HCT116 (cell line): ENCODE data around the gene AACS. TPM values are rescaled to one million over a fixed set of nuclear protein-coding genes. Genes with fewer than 3 reads are reported as not detected.

ENCODE experiments used
- ATAC-seq: fragments of 200-7000 bp; cut with Tn5 transposase; 2 replicates; pipeline ENCODE4 v1.9.1; 2020; ENCODE audit warnings: mild to moderate bottlenecking, moderate library complexity
- BruUV-seq: library from RNA; stranded (reverse); fragments of 400-500 nt; replicated peaks from 2 replicates; lab custom pipeline; 2021; lab: Mats Ljungman, UMichigan
- CTCF ChIA-PET: fragments of 300-600 bp; sonication (Branson Sonifier 250); formaldehyde crosslinking; loops from one replicate; lab custom pipeline; 2021; ENCODE audit warnings: antibody characterized with exemption; lab: Charles Lee
- POLR2A ChIA-PET: fragments of 300-600, 350-600 bp; sonication (Branson Sonifier 250); formaldehyde crosslinking; loops from one replicate; lab custom pipeline; 2021; ENCODE audit warnings: antibody characterized with exemption; lab: Charles Lee
- RAD21 ChIA-PET, 2 experiments: fragments of 300-600 bp; sonication (Branson Sonifier 250); formaldehyde crosslinking; loops; one replicate each; lab custom pipeline; 2023; ENCODE audit warnings: low total read pairs in 2 of 2; ENCODE audit not compliant: uncharacterized antibody in 2 of 2, unreplicated experiment in 2 of 2, low non-redundant PET in 1 of 2; lab: Charles Lee
- DNase-seq: peaks from one replicate; pipeline ENCODE4 v3.0.0-alpha.2; 2010; ENCODE audit warnings: low read depth, low spot score
- H2AFZ ChIP-seq: fragments of 200-600 bp; shearing (Covaris generic), sonication (generic); 2 replicates; pipeline ENCODE4 v1.6.1; 2017; ENCODE audit warnings: low read depth, mixed run types, mixed read lengths, antibody characterized with exemption, low read length; ENCODE audit not compliant: poor library complexity, severe bottlenecking
- H3K27ac ChIP-seq: 2 replicates; pipeline ENCODE4 v1.5.1; 2012; ENCODE audit warnings: low read depth, low read length
- H3K27me3 ChIP-seq: fragments of 200-600 bp; sonication (generic); 2 replicates; pipeline ENCODE4 v1.6.1; 2016; ENCODE audit warnings: mixed run types, low read length, mixed read lengths; ENCODE audit not compliant: insufficient read depth
- H3K36me3 ChIP-seq, 2 experiments: fragments of 200-500 bp in 1 of 2; fragments of 200-600 bp in 1 of 2; sonication (Bioruptor generic) in 1 of 2; sonication (generic) in 1 of 2; 2 replicates each; pipeline versions ENCODE4 v1.5.1 to v1.6.1; 2014 to 2016; ENCODE audit warnings: low read length in 2 of 2, inconsistent platforms in 1 of 2, mixed read lengths in 1 of 2, mixed run types in 1 of 2; ENCODE audit not compliant: insufficient read depth in 2 of 2, control insufficient read depth in 1 of 2
- H3K4me1 ChIP-seq, 2 experiments: fragments of 200-600 bp in 1 of 2; sonication (generic) in 1 of 2; 2 replicates each; pipeline versions ENCODE4 v1.5.1 to v1.6.1; 2012 to 2017; ENCODE audit warnings: low read length in 2 of 2, inconsistent platforms in 1 of 2, mild to moderate bottlenecking in 1 of 2, mixed read lengths in 1 of 2, mixed run types in 1 of 2, moderate library complexity in 1 of 2; ENCODE audit not compliant: insufficient read depth in 2 of 2, control insufficient read depth in 1 of 2
- H3K4me2 ChIP-seq: fragments of 200-600 bp; sonication (generic); 2 replicates; pipeline ENCODE4 v1.6.1; 2017; ENCODE audit warnings: mixed run types, low read length, mixed read lengths
- H3K4me3 ChIP-seq, 2 experiments: fragments of 200-600 bp in 1 of 2; sonication (generic) in 1 of 2; replicated peaks in 1 of 2; 2 replicates each; pipeline ENCODE4 v1.5.1; 2011 to 2016; ENCODE audit warnings: low read length in 2 of 2, control low read depth in 1 of 2, low read depth in 1 of 2, mild to moderate bottlenecking in 1 of 2, mixed read lengths in 1 of 2, mixed run types in 1 of 2
- H3K79me2 ChIP-seq: fragments of 200-600 bp; sonication (generic); 2 replicates; pipeline ENCODE4 v1.6.1; 2017; ENCODE audit warnings: mild to moderate bottlenecking, mixed run types, low read length, moderate library complexity, mixed read lengths; ENCODE audit not compliant: insufficient read depth
- H3K9ac ChIP-seq: fragments of 200-600 bp; sonication (generic); 2 replicates; pipeline ENCODE4 v1.6.1; 2016; ENCODE audit warnings: low read length, mixed read lengths
- H3K9me2 ChIP-seq: fragments of 200-600 bp; sonication (generic), shearing (Covaris generic); 2 replicates; pipeline ENCODE4 v1.6.1; 2017; ENCODE audit warnings: mixed run types, mild to moderate bottlenecking, moderate library complexity; ENCODE audit not compliant: insufficient read depth
- H3K9me3 ChIP-seq, 2 experiments: fragments of 200-500 bp in 1 of 2; fragments of 200-600 bp in 1 of 2; sonication (Bioruptor generic) in 1 of 2; sonication (generic) in 1 of 2; 2 replicates each; pipeline ENCODE4 v1.6.1; 2014 to 2017; ENCODE audit warnings: low read length in 2 of 2, mixed read lengths in 2 of 2, inconsistent platforms in 1 of 2, low read depth in 1 of 2, mild to moderate bottlenecking in 1 of 2, mixed run types in 1 of 2, moderate library complexity in 1 of 2; ENCODE audit not compliant: control insufficient read depth in 1 of 2, insufficient read depth in 1 of 2
- H4K20me1 ChIP-seq: fragments of 200-600 bp; sonication (generic), shearing (Covaris generic); 2 replicates; pipeline ENCODE4 v1.6.1; 2017; ENCODE audit warnings: mixed run types, mild to moderate bottlenecking, moderate library complexity; ENCODE audit not compliant: insufficient read depth
- CEBPB ChIP-seq: IDR thresholded peaks from 2 replicates; pipeline ENCODE4 v1.6.1; 2012; ENCODE audit warnings: low read depth
- ELF1 ChIP-seq: IDR thresholded peaks from 2 replicates; pipeline ENCODE4 v1.6.1; 2012; ENCODE audit warnings: low read depth, borderline replicate concordance
- EZH2 ChIP-seq: fragments of 200-600 bp; sonication (generic); IDR thresholded peaks from 2 replicates; pipeline ENCODE4 v1.6.1; 2017; ENCODE audit warnings: antibody characterized with exemption, mixed run types
- EZH2phosphoT487 ChIP-seq: fragments of 200-600 bp; IDR thresholded peaks from 2 replicates; pipeline ENCODE4 v1.6.1; 2018; ENCODE audit warnings: antibody characterized with exemption, borderline replicate concordance
- FOSL1 ChIP-seq: IDR thresholded peaks from 2 replicates; pipeline ENCODE4 v1.6.1; 2012; ENCODE audit warnings: low read depth
- JUND ChIP-seq: IDR thresholded peaks from 2 replicates; pipeline ENCODE4 v1.6.1; 2012
- POLR2A ChIP-seq: IDR thresholded peaks from 2 replicates; pipeline ENCODE4 v1.7.0; 2011; ENCODE audit warnings: borderline replicate concordance; ENCODE audit not compliant: insufficient read depth, insufficient read length; ENCODE audit errors: extremely low read depth
- POLR2AphosphoS5 ChIP-seq: IDR thresholded peaks from 2 replicates; pipeline ENCODE4 v1.6.1; 2011; ENCODE audit warnings: mild to moderate bottlenecking, low read depth, low read length, moderate library complexity
- SP1 ChIP-seq: IDR thresholded peaks from 2 replicates; pipeline ENCODE4 v1.6.1; 2012; ENCODE audit warnings: low read depth
- SRF ChIP-seq: IDR thresholded peaks from 2 replicates; pipeline ENCODE4 v1.6.1; 2012; ENCODE audit warnings: low read depth
- TCF7L2 ChIP-seq: IDR thresholded peaks from 2 replicates; pipeline ENCODE4 v1.7.0; 2011; ENCODE audit warnings: borderline replicate concordance, inconsistent platforms; ENCODE audit not compliant: insufficient read depth, insufficient read length; ENCODE audit errors: extremely low read depth
- YY1 ChIP-seq: IDR thresholded peaks from 2 replicates; pipeline ENCODE4 v1.6.1; 2011; ENCODE audit warnings: low read length, low read depth, moderate library complexity, mild to moderate bottlenecking; ENCODE audit not compliant: insufficient replicate concordance; ENCODE audit errors: extremely low read depth
- ZFX ChIP-seq: fragments of 450-650 bp; IDR thresholded peaks from 2 replicates; pipeline ENCODE4 v1.6.1; 2017
- intact Hi-C: fragments of 100-400 bp; cut with micrococcal nuclease; formaldehyde crosslinking; loops from 2 replicates; pipeline ENCODE4 v1.10.0; 2022
- total RNA-seq: library from RNA; stranded (reverse); gene quantifications from one replicate; pipeline ENCODE4 v1.2.1, GENCODE V29; 2021; ENCODE audit not compliant: unreplicated experiment
- TF ChIP-seq, protein P1 (sequence below), 3 experiments: fragments of 200-600 bp in 1 of 3; sonication (generic) in 1 of 3; IDR thresholded peaks in 2 of 3; conservative IDR thresholded peaks in 1 of 3; 2 replicates each; pipeline ENCODE4 v1.5.1; 2012 to 2017; ENCODE audit warnings: low read depth in 2 of 3, low read length in 2 of 3, antibody characterized with exemption in 1 of 3, borderline replicate concordance in 1 of 3, control low read depth in 1 of 3, mild to moderate bottlenecking in 1 of 3, mixed read lengths in 1 of 3, mixed run types in 1 of 3, moderate library complexity in 1 of 3; ENCODE audit not compliant: insufficient read depth in 1 of 3
- TF ChIP-seq, protein P2 (sequence below): IDR thresholded peaks from 2 replicates; pipeline ENCODE4 v1.6.1; 2012

AACS gene
- total RNA-seq, 1 experiment from 2014 or later = 16.0 TPM

DNA sequence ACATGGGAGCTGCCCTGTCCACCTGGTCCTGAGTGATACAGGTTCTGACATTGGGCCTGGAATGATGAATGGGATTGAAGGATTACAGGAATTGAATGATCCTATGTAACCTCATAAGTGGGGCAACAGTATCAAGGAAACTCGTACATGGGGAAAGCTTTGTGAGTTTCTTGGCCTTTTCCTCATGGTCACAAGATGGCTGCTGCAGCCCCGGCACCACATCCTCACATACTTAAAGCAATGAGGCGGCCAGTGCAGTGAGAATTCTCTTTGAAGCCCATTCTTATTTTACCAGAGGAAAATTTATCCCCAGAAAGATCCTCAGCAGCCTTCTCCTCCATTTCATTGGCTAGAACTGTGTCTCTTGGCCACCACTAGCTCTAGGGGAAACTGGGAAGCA, 91.9 kb downstream of the AACS start:
- H3K4me3 ChIP-seq = no peak overlapping the region
- intact Hi-C loops = no loop called here
- H2AFZ ChIP-seq = no peak overlapping the region
- no peaks in the 10 kb centered on the region for H3K36me3 ChIP-seq
- no peak overlapping the region for H3K4me2 ChIP-seq
- no peaks in the 10 kb centered on the region for H3K9me2 ChIP-seq
- no peaks in the 10 kb centered on the region for H4K20me1 ChIP-seq
- ChIA-PET CTCF (no interaction called here), RAD21 (no interaction called here), POLR2A (no interaction called here)
- no TSS peak for BruUV-seq
- no peak for TF ChIP-seq ZFX
- TF ChIP-seq, protein P1, sequence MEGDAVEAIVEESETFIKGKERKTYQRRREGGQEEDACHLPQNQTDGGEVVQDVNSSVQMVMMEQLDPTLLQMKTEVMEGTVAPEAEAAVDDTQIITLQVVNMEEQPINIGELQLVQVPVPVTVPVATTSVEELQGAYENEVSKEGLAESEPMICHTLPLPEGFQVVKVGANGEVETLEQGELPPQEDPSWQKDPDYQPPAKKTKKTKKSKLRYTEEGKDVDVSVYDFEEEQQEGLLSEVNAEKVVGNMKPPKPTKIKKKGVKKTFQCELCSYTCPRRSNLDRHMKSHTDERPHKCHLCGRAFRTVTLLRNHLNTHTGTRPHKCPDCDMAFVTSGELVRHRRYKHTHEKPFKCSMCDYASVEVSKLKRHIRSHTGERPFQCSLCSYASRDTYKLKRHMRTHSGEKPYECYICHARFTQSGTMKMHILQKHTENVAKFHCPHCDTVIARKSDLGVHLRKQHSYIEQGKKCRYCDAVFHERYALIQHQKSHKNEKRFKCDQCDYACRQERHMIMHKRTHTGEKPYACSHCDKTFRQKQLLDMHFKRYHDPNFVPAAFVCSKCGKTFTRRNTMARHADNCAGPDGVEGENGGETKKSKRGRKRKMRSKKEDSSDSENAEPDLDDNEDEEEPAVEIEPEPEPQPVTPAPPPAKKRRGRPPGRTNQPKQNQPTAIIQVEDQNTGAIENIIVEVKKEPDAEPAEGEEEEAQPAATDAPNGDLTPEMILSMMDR (IDR thresholded peaks at IDR 0.05 in 2 of 3, conservative IDR thresholded peaks at IDR 0.05 in 1 of 3; ENCODE audit: borderline replicate concordance in 1 of 3, insufficient read depth in 1 of 3, low read depth in 2 of 3, low read length in 2 of 3) = no peak
- no peak for TF ChIP-seq SRF
- no peak for TF ChIP-seq POLR2AphosphoS5
- TF ChIP-seq, protein P2, sequence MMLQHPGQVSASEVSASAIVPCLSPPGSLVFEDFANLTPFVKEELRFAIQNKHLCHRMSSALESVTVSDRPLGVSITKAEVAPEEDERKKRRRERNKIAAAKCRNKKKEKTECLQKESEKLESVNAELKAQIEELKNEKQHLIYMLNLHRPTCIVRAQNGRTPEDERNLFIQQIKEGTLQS = no peak
- TF ChIP-seq POLR2A = no peak
- no peak for TF ChIP-seq EZH2phosphoT487
- TF ChIP-seq CEBPB = no peak
- no peak for TF ChIP-seq TCF7L2
- no peak for TF ChIP-seq FOSL1
- no peak for TF ChIP-seq ELF1
- TF ChIP-seq SP1 = no peak
- no peak for TF ChIP-seq YY1
- no peak for TF ChIP-seq JUND
- TF ChIP-seq EZH2 = no peak
- DNase-seq (no peak), ATAC-seq (no peak)
- no peak overlapping the region for H3K9ac ChIP-seq
- H3K79me2 ChIP-seq = no peaks in the 10 kb centered on the region
- H3K27ac ChIP-seq = no peak overlapping the region
- no peaks in the 10 kb centered on the region for H3K27me3 ChIP-seq
- H3K4me1 ChIP-seq = no peaks in the 10 kb centered on the region
- no peaks in the 10 kb centered on the region for H3K9me3 ChIP-seq
